NCI-H1105 treated with DMSO at 0.1 percent for 48 hours (cell line): Measurements from ENCODE around the gene SMARCA2.

ENCODE experiments used
- DNase-seq: peaks from one replicate; lab custom pipeline; 2025; lab: John Stamatoyannopoulos, UW

Gene SMARCA2

GRCh38 chr9:2174306-2174705 is 159.2 kb downstream of the SMARCA2 start:
- no peak for DNase-seq

DNA sequence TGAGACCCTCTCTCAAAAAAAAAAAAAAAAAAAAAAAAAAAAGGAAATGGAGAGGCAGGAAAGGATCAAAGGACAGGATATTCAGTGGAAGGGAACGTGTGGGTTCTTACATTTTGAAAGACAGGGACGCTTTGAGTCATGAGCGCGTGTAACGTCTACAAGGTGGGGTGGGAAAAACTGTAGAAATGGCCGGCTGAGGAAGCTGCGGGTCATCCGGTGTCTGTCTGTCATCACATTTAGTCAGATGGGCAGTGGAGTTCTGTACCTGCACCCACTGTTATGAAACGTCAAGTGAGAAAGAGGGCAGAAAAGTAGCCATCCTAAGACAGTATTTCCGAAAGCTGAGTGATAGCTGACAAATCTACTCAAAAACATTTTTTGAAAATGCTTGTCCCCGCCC is 159.8 kb downstream of the SMARCA2 start:
- DNase-seq: no peak

- DNase-seq: no peak
Observed at GRCh38 chr9:2177121-2177520, 162.0 kb downstream of the SMARCA2 start.

DNA sequence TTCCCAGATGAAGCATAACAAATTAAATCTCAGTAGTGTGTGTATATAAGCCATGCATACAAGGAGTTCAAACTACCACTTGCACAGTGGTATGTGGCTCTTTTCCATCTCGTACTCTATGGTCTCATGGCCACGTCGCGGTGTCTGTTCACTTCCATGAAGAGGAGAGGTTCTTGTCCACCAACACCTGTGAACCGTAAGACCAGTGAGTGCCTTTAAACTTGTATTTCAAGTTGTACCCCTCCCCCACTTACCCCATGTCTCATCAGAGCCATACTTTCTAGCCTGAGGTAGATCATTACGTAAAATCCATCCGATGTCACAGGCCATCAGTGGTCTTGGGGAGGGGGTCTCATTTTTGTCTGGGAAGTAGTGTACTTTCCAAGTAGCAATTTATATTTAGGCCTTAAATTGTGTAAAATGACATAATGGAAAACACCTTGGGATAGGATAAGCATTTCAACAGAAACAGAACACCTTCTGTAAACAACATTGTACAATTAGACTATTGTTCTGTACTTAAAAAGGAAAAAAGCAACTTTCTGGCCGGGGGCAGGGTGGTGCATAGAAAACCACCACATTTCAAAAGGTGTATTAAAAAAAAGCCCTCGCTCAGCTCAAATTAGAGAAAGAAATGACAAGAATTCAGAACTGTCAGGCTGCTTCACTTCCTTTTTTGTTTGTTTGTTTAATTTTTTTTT is 163.0 kb downstream of the SMARCA2 start:
- no peak for DNase-seq

GRCh38 chr9:2179567-2179966 is 164.4 kb downstream of the SMARCA2 start:
- DNase-seq: no peak

- DNase-seq: peak; percentile 3
Observed at GRCh38 chr9:2180154-2180553, 165.0 kb downstream of the SMARCA2 start.

DNA sequence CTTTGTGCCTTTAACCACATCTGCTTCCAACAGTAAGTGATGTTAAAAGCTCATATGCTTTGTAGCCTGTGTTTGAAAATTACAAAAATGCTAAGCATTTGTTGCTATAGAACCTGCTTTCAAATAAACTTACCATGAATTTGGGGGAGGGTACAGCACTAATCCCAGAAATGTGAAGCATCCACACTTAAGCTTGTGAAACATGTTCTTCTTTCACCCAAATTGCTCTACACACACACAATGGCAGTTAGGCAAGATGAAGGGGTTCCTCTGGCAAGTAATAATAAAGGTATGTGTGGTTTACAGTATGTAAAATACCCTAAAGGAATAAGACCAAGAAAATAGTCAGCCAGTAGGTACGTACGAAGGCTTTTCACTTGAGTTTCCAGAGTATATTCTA is 165.6 kb downstream of the SMARCA2 start:
- no peak for DNase-seq

DNA sequence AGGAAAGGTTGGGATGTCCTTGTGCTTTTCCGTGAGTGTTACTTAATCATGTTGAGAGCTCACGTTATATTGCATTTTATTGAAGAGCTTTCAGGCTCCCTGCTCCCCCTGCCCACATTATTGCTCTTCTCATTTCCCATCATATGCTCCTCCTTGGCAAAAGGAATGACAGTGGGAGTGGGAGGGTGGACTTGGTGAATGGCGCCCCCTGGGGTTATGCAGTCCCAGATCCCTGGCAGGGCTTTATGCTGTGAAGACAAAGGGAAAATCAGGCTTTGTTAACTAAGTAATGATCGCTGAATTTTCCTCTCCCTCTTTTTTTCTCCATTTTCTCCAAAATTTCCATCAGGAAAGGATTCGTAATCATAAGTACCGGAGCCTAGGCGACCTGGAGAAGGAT is 166.6 kb downstream of the SMARCA2 start:
- peak; percentile 21 for DNase-seq

GRCh38 chr9:2190939-2191608 is 175.9 kb downstream of the SMARCA2 start:
- no peak for DNase-seq

DNA sequence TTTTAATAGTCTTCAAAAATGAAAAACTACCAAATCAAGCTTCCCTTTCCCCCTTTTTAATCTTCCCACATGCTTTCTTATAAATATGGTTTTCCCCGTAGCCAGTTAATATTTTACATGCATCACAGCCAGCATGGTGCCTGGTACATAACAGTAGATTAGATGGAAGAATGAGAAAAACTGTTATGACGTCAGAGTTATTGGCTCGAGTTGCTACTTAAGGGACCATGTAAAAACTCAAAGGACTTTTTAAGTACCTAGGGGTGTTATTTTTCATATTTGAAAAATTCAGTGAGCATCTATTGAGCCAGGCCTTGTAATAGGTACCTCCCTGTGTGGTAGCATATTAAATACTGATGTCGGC is 176.4 kb downstream of the SMARCA2 start:
- no peak for DNase-seq

- DNase-seq: no peak
Observed at GRCh38 chr9:2192356-2192979, 177.3 kb downstream of the SMARCA2 start.

- no peak for DNase-seq
Observed at GRCh38 chr9:2193552-2193951, 178.4 kb downstream of the SMARCA2 start.

DNA sequence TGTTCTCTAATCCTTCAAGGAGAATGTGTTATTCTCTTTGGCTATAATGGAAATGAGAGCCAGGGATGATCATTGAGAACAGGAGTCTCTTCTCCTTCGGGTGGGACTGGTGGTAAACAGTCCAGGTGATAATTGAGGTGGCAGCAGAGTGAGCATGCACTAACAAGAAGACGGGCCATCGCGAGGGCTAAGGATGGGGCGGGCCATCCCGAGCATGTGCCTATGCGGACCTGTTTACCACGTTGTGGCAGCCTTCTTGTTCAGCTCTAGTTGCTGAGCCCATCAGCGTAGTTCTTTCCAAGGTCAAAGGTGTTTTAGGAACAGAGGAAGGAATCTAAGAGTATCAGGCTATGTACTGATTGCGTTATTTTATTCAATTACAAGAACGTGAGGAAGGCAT is 180.1 kb downstream of the SMARCA2 start:
- no peak for DNase-seq

DNA sequence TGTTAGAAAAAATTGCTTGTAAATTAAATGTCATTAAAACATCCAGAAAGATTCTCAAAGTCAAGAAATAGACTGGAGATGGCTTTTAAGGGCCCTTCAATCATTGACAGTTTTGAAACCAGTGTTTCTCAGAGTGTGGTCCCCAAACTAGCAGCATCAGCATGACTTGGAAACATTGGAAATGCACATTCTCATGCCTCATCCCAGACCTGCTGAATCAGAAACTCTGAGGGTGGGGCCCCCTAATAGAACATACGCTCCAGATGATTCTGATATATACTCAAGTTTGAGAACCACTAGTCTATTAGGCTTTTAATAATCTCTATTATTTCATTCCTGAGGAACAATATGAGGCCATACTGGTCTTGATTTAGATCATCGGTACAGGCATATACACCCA is 181.6 kb downstream of the SMARCA2 start:
- no peak for DNase-seq

GRCh38 chr9:2198956-2199635 is 183.9 kb downstream of the SMARCA2 start:
- DNase-seq: no peak

- DNase-seq: no peak
Observed at GRCh38 chr9:2199999-2200796, 185.1 kb downstream of the SMARCA2 start.

GRCh38 chr9:2208465-2208864 is 193.3 kb downstream of the SMARCA2 start:
- DNase-seq: no peak

DNA sequence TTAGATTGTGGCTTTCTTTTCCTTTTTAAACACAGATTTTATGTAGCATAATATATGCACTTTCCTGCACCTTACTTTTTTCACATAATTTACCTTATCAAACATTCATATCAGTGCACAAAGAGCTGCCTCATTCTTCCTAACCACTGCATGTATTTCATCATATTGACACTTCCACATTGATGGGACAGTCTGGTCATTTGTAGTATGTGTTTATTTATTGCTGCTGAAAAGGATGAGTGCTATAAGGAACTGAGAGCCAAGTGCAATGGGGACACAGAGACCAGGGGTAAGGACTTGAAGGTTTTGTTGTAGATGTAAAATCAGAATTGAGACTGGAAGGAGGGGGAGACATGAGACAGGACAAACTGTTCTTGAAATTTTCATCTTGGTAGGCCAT is 193.8 kb downstream of the SMARCA2 start:
- no peak for DNase-seq

- DNase-seq: no peak
Observed at GRCh38 chr9:2209400-2209799, 194.3 kb downstream of the SMARCA2 start.

DNA sequence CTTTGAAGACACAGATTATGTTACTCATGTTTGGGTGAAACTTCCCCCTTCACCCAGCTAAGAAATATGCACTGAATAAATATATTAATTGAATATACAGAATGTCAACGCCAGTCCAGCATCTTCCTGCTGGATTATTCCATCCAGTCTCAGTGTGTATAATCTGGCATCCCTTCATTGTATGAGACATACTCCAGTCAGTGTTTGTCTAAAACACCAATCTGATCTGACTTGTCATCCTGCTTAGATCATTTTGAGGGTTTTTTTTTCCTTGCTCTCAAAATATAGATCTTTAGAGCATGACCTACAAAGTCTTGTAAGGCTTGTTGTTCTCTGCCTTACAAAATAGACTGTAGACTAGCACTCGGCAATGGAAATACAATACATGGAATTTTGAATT is 195.1 kb downstream of the SMARCA2 start:
- DNase-seq: no peak

DNA sequence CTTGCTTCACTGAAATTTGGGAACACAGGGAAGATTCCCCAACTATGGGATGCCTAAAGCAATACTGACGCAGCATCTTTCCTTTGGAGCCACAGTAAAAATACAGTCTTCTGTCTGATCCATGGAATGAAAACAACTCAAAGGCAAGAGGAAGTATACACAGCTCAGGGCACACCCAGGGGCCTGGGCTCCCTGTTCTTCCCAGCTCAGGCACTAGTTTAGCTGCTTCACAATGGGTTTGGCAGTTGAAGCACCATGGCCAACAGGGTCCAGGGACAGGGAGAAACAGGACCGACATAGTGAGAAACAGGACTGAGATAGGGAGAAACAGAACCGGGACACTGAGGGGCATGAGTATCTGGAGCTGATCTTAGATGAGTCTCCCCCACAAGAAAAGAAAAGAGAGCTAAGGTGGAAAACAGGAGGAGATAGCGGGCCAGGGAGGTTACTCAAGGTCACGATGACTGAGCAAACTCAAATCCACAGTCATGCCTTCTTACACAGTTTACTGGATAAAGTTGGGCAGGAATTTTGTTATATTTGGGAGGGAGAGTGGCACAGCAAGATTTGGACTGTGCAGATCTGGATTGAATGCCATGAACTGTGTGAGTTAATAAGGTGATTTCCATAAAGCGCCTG is 198.8 kb downstream of the SMARCA2 start:
- no peak for DNase-seq

GRCh38 chr9:2214707-2215106 is 199.6 kb downstream of the SMARCA2 start:
- DNase-seq: no peak
